HL-60/S4 treated with phorbol 12-myristate 13-acetate at 8.2 ng/mL for 4 days and 3 days (cell line): ENCODE measurements around the gene TOMM20.

Experiments used
- in situ Hi-C: fragments of 300-500 bp; cut with MboI; formaldehyde crosslinking; loops from 2 replicates; pipeline ENCODE4 v1.15.0; 2022; ENCODE audit warnings: low sequenced_read_pairs

The TOMM20 gene

GRCh38 chr1:235069577-235070563 is 58.8 kb downstream of the TOMM20 start:
- in situ Hi-C loops = no loop called here

- in situ Hi-C loops = no loop called here
These were observed 59.5 kb downstream of the TOMM20 start for GRCh38 chr1:235069176-235069575.

- in situ Hi-C loops = no loop called here
These were observed 60.2 kb downstream of the TOMM20 start for GRCh38 chr1:235068158-235069121.

- in situ Hi-C loops = no loop called here
These were observed 61.1 kb downstream of the TOMM20 start for GRCh38 chr1:235067396-235068157.

- in situ Hi-C loops = no loop called here
These were observed 65.4 kb downstream of the TOMM20 start for GRCh38 chr1:235063068-235063765.

- in situ Hi-C loops = no loop called here
These were observed 67.8 kb downstream of the TOMM20 start for GRCh38 chr1:235060607-235061470.
